Right kidney (tissue), 1 donor: ENCODE results near the gene NID1.
A peak's percentile ranks its signal among the peaks of the same experiment; 100 is the strongest.
"Not testable (repeated sequence)": the region's sequence is repeated elsewhere in the genome, so short reads cannot be mapped to it uniquely, and the experiment has no call there.

Source experiments
- DNase-seq: peaks from one replicate; pipeline ENCODE4 v3.0.0-alpha.2; 2016

NID1 gene

DNA sequence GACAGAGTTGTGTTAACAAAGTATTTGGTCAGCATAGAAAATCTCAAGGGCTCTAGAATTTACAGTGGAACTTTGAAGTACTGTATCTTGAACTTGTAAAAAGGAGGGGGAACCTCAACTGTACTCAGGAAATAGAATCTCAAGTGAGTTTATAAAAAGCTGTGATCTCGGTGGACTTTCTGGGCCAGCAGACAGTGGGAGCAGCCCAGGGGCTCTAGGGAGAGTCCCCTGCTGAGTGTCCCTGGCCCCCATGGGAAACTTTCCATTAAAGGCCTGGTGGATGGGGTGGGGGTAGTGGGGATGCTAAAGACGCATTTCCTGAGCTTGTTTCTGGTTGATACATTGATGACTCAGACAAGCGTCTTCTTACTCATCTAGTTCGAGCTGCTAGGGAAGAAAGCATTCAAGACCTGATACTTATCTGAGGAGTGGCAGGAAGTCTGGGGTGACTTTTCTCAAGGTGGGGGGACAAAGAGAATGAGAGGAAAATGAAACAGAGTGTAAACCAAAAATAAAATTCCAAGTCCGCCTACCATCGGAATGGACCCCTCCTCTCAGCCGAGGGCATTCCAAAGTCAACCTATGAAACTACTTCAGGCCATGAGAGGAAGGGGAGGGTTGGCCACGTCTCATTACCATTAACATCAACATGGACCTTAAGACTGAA is 65.5 kb downstream of the NID1 start:
- DNase-seq: no peak

DNA sequence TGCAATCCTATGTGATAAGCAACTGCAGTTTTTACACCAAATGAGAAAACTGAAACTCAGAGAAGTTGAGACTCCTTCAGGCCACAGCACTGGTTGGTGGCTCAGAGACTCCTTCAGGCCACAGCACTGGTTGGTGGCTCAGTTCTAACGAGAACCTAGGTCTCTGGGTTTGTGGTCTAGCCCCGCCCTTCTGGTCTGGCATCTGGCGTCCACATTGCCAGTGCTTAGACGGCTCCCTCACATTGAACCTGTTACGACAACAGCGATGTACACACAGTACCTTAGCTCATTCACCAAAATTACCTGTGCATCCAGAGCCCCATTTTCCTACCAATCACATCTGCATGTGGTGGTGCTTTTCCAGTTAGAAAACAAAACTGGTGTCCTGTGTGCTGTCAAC is 66.1 kb downstream of the NID1 start:
- DNase-seq: no peak

DNA sequence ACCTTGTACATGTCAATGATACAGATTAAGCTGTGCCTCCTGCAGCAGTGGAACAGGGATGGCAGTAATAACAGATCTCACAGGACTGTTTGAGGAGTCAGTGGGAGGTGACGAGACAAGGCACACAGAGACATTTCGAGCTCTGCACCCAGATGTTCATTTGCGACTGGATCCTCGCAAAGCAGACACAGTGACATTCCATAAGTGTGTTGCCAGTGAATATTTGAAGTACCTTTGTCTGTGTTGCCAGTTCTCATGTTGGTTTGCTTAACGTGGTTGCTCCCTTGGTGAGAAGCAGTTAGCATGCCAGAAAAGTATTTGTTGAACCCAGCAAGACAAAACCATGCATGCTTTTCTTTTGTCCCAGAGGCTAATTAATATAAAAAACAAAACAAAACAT is 67.0 kb downstream of the NID1 start:
- DNase-seq: no peak

DNA sequence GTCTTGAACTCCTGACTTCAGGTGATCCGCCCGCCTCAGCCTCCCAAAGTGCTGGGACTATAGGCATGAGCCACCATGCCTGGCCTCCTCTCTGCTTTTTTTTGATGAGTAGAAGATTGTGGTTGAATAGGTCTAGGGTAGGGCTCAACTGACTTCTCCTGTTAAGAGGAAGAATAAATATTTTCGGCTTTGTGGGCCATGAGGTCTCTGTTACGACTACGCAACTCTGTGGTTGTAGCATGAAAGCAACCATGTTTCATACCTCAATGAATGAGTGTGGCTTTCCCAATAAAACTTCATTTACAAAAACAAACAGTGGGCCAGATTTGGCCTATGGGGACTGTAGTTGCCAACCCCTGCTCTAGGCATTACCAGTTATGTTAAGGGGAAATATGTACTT is 67.8 kb downstream of the NID1 start:
- no peak for DNase-seq

DNA sequence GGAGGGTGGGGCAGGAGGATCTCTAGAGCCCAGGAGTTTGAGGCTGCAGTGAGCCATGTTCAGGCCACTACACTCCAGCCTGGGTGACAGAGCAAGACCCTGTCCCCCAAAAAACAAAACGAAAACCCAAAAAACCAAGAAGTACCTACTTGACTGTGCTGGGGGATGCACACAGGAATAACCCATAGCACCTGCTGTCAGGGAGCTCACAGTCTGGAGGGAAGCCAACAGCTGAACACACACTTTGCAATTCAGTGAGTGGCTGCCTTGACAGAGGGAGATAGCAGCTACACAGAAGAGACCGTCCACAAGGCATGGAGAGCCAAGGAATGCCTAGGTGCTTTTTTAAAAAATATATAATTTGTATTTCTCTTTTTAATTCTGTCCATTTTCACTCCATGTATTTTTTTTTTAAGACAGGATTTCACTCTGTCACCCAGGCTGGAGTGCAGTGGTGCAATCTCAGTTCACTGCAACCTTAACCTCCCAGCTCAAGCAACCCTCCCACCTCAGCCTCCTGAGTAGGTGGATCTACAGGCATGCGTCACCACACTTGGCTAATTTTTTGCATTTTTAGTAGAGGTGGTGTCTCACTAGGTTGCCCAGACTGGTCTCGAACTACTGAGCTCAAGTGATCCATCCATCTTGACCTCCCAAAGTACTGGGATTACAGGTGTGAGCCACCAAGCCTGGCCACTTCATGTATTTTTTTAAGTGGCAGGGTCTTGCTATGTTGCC is 68.7 kb downstream of the NID1 start:
- no peak for DNase-seq

DNA sequence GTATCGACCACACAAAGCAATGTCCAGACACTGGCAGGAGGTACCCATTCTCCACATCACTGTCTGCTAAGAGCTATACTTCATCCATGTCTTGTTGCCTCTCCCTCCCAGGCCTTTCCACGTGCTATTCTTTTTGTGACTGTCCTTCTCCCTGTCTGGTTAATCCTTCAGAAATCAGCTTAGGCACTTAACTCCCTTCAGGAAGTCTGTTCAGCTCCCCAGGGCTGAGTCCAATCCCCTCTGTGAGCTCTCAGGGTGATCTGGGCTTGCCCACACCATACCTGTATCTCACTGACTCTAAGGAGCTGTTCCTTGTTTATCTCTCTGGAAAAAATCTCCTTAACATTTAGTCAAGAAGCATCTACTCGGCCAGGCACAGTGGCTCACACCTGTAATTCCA is 69.4 kb downstream of the NID1 start:
- no peak for DNase-seq

DNA sequence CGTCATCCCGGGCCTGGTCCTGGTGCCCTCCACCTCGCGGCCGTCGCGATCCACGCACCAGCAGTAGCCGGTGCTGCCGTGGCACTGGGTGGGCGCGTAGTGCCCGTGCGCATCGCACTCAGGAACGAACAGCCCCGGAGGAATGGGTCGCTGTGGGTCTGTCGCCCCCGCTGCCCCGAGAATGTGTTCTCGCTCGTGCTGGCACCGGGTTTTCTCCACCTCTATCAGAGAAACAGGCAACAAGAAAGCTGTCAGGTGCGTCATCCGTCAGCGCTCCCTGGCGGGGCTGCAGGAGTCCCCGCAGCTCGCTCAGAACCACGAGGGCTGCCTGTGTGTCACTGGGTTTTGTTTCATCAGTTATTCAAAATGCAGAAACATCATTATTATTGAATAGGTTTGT is 71.2 kb downstream of the NID1 start:
- DNase-seq: no peak

DNA sequence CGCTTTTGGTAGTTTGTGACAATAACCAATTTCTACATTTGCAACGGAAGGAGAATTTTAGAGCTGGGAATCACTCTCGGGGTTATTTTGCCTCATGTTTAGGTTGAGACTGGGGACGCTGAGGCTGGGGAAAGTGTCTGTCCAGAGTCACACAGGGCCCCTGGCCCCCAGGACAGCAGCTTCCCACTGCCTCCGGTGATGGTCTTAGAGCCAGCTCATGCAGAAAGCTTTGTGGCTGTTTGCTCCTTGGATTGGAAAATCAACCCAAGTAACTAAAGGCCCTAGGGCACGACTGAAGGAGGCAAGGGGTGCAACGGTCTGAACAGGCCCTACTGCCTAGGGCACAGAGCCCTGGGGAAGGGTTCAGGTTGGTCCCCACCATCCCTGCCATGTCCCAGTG is 72.0 kb downstream of the NID1 start:
- DNase-seq: no peak

DNA sequence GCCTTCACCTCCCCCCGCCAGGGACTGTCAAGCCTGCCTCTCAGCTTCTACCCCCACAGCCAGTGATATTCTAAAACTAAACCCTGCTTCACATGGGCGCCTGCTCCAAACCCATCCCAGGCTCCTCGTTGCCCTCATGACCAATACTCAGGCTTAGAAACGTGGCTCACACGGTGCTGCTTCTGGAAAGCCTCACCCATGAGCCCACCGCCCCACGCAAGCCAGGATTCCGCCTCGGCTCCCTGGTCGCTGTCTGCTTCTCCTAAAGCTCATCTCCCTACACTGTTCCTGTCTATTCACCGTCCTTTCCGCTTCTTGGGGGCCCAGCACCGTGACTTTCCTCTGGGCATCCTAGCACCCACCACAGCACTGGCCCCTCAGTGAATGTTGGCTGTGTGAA is 72.5 kb downstream of the NID1 start:
- DNase-seq: no peak

DNA sequence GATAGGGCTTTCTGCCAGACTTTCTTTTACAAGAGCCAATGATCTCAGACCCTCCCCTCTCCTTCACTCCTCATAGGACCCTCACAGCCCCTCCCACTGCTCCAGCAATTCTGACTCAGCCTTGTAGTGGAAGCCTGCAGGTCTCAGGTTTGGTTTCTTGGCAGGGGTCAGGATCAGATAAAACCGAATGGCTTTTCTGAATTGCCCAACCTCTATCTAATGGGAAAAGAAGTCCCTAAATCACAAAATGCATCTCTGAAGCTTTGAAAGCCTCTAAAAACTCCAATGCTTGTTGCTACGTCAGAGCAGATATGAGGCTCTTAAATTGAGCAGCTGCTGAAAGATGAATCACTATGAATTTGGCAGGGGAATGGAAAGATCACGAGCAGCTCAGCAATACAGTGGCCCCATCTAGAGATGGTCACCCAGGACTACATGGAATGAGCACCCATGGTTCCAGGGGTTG is 74.5 kb downstream of the NID1 start:
- DNase-seq: no peak

DNA sequence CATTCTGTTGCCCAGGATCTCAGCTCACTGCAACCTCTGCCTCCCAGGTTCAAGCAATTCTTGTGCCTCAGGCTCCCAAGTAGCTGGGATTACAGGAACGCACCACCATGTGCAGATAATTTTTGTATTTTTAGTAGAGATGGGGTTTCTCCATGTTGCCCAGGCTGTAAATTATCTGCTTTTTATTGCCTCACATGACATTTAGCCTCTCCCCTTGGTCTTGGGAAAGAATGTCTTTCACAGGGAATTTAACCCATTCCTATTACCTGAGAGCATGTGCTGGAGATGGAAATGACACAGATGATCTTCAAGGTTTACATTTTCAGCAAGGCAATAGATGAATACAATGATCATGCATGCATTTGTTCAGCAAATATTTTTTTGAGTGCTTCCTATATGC is 75.8 kb downstream of the NID1 start:
- DNase-seq: no peak

DNA sequence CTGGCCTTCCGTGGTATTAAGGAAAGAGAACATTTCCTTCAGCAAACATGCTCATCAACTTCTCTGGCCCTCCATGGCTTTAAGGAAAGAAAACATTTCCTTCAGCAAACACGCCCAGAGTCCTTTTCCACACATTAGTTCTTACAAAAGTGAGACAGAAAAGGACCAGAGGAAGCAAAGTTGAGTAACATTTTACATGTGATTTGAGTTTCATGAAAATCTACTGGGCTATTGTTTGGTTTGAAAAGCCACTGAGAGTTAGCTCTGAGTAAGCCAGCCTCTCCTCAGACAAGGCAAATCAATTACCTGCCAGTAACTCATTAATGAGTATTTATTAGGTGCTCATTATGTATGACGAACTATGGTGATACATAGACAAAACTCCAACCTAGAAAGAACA is 78.0 kb downstream of the NID1 start:
- no peak for DNase-seq

DNA sequence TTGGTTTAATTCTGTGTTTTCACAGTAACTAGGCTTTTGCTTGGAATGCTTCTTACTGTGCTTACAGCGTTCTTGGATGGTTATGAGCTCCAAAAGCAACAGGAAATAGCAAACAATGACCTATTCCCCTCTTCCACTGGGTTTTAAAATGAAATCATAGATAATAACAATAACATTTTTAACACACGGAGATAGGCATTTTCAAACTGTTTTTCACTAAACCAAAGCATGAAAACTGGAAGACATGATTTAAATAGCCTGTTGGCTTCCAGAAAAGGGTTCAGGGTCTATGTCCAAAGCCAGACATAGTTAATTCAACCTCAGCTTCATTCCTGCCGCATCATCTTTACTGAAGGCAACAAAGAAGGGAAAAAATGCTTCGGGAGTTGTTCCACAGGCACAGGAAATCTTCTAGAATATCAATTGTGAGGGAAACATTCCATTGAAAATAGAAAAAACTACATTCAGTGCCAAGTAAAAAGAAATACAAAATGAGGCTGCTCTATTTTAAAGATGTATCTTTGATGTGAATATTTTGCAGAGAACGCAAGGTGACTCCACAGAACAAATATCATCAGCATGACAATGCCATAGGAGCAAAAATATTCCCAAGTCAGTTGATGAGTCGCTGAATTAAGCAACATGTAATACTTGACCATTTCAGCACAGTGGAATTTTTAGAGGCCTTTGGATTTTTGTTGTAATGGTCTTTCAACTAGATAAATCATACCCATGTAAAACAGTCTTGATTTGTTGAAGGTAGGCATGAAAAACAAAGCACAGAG is 80.7 kb downstream of the NID1 start:
- DNase-seq: peak; percentile 22

DNA sequence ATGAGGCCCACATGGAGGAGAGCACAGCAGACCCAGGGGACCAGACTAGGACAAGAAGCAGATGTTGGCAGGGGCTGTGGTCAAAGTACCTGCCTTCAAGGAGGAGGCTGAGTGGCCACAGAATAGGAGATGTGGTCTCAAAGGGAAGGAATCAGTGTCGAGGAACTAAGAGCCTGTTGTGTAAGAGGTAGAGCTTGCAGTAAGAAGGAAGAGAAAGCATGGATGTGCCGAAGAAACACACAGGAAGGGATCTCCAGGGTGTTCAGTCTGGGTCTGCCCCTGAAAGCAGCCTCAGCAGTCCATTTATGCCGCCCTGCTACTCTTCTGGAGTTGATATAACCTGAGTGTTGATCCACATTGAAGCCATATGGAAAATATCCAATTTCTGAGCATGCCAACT is 83.9 kb downstream of the NID1 start:
- no peak for DNase-seq

DNA sequence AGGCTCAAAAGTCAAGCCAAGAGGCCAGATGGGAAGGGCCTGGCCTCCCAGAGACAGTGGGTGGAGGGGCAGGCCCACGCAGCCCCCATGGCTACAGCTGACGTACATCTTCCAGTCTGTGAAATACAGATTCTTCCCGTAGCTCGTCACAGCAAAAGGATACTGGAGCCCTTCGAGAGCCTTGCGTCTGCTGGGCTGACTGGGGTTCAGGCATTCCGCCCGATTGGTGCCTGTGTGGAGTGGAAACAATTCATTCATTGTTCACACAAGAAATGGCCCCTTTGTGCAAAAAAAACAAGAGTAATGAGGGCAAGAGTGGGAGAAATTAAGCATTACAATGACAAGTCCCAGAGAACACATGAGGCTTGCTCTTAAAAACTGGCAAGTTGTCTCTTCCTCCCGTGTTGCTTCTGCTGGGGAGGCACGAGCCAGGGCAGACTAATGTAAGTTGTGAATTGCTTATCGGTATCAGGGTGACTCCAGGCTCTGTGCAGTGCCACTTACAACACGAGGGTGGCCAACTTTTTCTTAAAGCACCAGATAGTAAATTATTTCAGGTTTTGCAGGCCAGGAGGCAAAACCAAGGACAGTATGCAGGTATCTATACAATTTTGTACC is 85.1 kb downstream of the NID1 start:
- DNase-seq: no peak

DNA sequence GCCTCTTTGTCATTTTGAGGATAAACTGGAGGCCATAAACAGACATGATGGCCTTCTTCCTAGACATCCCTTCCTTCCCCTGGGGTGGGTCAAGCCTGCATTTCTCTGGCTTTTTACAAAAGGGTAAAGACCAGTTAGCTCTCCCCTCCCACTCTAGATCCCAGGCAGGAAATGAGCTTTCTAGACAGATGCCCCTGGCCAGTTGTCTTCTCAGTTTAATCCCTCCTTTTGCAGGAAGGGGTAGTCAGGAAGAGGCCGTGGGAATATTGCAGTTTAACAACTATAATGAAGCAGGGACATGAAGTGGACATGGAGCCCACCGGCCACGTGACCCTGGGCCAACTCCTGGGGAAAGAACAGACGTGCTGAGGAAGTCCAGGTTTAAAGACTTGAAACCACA is 85.7 kb downstream of the NID1 start:
- DNase-seq: no peak

DNA sequence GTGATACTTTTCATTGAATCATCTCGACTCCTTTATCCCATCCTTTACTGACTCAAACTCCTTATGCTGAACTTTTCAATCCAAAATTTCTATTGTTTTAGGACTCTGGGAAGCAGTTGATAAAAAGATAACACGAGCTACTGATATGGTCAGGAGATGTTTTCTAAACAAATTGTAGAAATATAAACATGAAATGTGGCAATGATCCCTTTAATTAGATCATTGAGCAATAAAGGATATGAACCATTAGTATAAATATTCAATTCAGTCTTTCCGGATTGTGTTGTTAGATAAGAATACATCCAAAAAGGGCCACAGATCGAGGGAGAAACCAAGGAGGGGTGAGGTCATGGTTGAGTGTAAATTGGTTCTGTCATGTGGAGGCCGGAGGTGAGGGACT is 88.4 kb downstream of the NID1 start:
- no peak for DNase-seq

DNA sequence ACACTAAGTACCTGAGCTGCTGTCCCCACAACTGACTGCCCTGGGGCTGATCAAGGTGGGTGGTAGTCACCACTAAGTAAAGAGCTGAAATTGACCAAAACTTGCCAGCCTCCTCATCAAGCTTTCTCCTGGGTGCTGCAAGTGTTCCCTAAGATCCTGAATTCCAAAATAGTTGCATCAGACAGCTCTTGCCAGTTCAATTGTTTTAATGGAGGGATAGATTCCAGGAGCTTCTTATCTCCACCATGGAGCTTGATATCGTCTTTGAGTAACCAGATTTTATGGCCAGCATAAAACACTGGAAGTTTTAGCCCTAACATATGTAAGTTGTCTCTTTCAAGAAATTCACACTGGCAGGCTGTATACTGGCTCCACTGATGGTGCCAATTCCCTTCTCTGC is 90.3 kb downstream of the NID1 start:
- DNase-seq: no peak

DNA sequence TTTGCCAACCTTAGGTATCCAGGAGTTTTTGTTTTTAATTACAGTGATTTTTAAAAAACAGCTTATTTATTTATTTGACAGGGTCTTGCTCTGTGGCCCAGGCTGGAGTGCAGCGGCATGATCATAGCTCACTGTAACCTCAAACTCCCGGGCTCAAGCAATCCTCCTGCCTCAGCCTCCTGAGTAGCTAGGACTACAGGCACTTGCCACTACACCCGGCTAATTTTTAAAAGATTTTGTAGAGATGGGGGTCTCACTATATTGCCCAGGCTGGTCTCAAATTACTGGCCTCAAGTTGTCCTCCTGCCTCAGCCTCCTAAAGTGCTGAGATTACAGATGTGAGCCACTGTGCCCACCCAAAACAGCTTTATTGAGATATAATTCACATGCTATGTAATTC is 92.2 kb downstream of the NID1 start:
- DNase-seq: not testable (repeated sequence)

DNA sequence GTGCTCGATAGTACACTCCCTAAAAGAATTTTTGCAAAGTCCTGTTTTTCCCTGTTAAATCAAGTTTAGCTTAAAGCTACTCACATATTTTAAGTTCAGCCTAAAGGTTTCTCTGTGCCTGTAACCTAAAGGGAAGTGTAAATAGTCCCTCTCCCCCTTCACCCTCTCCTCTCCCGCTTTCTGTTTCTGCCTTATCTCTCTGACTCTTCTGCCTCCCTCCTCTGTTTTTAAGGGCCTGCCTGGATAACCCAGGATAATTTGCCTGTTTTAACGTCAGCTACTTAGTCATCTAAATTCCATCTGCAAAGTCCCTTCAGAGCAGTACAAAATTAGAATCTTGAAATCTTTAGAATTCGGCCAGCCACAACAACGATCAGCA is 92.6 kb downstream of the NID1 start:
- no peak for DNase-seq

DNA sequence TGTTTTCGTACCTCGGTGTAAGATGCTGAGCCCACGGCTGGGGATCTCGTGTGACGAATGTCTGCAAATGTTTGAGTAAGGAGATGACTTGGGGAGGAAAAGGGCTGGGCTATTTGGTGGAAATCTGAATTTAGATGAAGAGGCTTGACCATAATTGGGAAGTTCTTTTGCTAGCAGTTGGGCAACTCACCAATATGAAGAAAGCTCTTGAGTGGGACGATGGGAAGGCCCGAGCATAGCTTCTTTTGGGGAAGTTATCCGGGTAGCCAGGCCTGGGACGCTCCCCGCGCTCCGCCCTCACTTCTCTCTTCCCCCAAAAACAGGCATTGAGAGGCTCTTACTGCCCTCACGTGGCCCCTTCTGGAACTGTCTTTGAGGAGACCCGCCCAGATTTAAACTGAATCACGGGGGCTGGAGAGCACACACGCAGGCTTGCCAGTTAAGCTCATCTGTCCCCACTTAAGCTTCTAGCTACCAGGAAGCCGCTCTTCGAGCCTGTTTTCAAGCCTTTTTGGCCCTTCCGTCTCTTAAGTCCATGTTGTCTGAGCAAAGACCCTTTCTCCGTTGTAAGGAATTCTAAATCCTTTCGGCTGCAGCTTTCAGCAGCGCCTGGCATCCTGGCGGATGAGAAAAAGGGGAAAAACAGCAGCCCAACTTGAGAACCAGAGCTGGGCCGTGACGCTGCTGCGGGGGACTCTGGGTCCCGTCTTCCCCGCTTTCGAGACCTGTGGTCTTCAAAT is 93.1 kb downstream of the NID1 start:
- peak; percentile 84 for DNase-seq

DNA sequence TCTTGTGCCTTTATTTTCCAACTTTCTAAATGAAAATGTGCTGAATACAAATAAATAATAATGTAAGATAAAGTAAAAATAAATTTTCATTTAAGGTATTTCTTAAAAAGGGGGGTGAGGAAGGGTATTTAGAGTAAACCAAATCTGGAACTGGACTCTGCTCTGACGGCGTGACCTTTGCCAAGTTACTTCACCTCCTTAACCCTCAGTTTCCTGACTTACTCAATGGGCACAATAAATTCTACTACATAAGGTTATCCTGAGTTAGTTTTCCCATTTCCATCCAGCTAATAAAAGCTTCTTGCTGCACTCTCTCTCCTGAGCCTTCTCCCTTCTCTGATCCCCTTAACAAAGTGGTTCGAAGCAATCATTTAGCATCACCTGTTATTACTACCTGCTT is 93.9 kb downstream of the NID1 start:
- no peak for DNase-seq
